SK-N-SH treated with all-trans-retinoic acid at 6 μM for 48 hours (cell line): ENCODE data around the gene TLCD4.

Experiments used
- ARNTL ChIP-seq: fragments of 450-650 bp; formaldehyde crosslinking; IDR thresholded peaks from 2 replicates; pipeline ENCODE4 v1.5.0; 2020; ENCODE audit warnings: low read depth, mild to moderate bottlenecking, moderate library complexity, borderline replicate concordance
- CSDC2 ChIP-seq: fragments of 250-450 bp; sonication (Bioruptor Pico); IDR thresholded peaks from 2 replicates; pipeline ENCODE4 v1.5.0; 2020; ENCODE audit warnings: mild to moderate bottlenecking, moderate library complexity
- GLIS3 ChIP-seq: fragments of 250-450 bp; sonication (Bioruptor Pico); IDR thresholded peaks from 2 replicates; pipeline ENCODE4 v1.5.0; 2020; ENCODE audit warnings: mild to moderate bottlenecking, moderate library complexity
- ISL1 ChIP-seq: fragments of 250-450 bp; sonication (Bioruptor Pico); IDR thresholded peaks from 2 replicates; pipeline ENCODE4 v2.1.2; 2022; ENCODE audit warnings: mild to moderate bottlenecking, moderate library complexity
- OSR1 ChIP-seq: fragments of 250-450 bp; sonication (Bioruptor Pico); IDR thresholded peaks from 2 replicates; pipeline ENCODE4 v1.8.0; 2022; ENCODE audit warnings: moderate library complexity, mild to moderate bottlenecking, inconsistent platforms
- RARB ChIP-seq: fragments of 250-450 bp; sonication (Bioruptor Pico); IDR thresholded peaks from 2 replicates; pipeline ENCODE4 v1.8.0; 2021; ENCODE audit warnings: mild to moderate bottlenecking, moderate library complexity
- ZC3H10 ChIP-seq: fragments of 250-450 bp; sonication (Bioruptor Pico); IDR thresholded peaks from 2 replicates; pipeline ENCODE4 v1.5.1; 2021; ENCODE audit warnings: mild to moderate bottlenecking, moderate library complexity
- ZFP3 ChIP-seq: fragments of 250-450 bp; sonication (Bioruptor Pico); IDR thresholded peaks from 2 replicates; pipeline ENCODE4 v1.5.0; 2020; ENCODE audit warnings: mild to moderate bottlenecking, moderate library complexity
- ZNF8 ChIP-seq: fragments of 450-650 bp; formaldehyde crosslinking; IDR thresholded peaks from 2 replicates; pipeline ENCODE4 v1.5.0; 2020; ENCODE audit warnings: mild to moderate bottlenecking, moderate library complexity
- TF ChIP-seq, protein P1 (sequence below): fragments of 250-450 bp; sonication (Bioruptor Pico); IDR thresholded peaks from 2 replicates; pipeline ENCODE4 v1.5.0; 2020; ENCODE audit warnings: mild to moderate bottlenecking, moderate library complexity
- TF ChIP-seq, protein P2 (sequence below): fragments of 250-450 bp; sonication (Bioruptor Pico); IDR thresholded peaks from 2 replicates; pipeline ENCODE4 v1.8.0; 2020; ENCODE audit warnings: mild to moderate bottlenecking, moderate library complexity, borderline replicate concordance

DNA sequence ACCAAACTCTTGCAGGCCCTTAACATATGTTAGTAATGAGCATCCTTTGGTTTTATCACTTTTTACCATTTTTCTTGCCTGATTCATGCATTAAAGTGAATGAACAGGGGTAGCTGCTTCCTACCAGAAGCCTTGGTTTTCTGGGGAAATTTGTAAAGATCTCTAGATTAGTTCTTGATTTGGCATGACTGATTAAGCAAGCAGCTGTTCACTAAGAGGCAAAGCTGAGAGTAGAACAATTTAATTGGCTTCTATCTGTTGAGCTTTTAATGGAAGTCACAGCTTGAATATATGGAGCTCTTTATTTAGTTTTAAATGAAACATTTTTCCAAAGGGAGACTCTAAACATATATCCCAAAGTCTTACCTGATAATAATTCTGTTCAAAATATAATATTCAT lies 23.6 kb downstream of the TLCD4 start:
- no peak for TF ChIP-seq CSDC2 (CRISPR knock-in tag)
- TF ChIP-seq ARNTL (CRISPR knock-in tag) = no peak
- TF ChIP-seq ZNF8 = no peak
- no peak for TF ChIP-seq ISL1 (CRISPR knock-in tag)
- TF ChIP-seq ZFP3 (CRISPR knock-in tag) = no peak
- no peak for TF ChIP-seq RARB (CRISPR knock-in tag)
- TF ChIP-seq, protein P1, sequence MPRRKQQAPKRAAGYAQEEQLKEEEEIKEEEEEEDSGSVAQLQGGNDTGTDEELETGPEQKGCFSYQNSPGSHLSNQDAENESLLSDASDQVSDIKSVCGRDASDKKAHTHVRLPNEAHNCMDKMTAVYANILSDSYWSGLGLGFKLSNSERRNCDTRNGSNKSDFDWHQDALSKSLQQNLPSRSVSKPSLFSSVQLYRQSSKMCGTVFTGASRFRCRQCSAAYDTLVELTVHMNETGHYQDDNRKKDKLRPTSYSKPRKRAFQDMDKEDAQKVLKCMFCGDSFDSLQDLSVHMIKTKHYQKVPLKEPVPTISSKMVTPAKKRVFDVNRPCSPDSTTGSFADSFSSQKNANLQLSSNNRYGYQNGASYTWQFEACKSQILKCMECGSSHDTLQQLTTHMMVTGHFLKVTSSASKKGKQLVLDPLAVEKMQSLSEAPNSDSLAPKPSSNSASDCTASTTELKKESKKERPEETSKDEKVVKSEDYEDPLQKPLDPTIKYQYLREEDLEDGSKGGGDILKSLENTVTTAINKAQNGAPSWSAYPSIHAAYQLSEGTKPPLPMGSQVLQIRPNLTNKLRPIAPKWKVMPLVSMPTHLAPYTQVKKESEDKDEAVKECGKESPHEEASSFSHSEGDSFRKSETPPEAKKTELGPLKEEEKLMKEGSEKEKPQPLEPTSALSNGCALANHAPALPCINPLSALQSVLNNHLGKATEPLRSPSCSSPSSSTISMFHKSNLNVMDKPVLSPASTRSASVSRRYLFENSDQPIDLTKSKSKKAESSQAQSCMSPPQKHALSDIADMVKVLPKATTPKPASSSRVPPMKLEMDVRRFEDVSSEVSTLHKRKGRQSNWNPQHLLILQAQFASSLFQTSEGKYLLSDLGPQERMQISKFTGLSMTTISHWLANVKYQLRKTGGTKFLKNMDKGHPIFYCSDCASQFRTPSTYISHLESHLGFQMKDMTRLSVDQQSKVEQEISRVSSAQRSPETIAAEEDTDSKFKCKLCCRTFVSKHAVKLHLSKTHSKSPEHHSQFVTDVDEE (CRISPR knock-in tag) = no peak
- TF ChIP-seq, protein P2, sequence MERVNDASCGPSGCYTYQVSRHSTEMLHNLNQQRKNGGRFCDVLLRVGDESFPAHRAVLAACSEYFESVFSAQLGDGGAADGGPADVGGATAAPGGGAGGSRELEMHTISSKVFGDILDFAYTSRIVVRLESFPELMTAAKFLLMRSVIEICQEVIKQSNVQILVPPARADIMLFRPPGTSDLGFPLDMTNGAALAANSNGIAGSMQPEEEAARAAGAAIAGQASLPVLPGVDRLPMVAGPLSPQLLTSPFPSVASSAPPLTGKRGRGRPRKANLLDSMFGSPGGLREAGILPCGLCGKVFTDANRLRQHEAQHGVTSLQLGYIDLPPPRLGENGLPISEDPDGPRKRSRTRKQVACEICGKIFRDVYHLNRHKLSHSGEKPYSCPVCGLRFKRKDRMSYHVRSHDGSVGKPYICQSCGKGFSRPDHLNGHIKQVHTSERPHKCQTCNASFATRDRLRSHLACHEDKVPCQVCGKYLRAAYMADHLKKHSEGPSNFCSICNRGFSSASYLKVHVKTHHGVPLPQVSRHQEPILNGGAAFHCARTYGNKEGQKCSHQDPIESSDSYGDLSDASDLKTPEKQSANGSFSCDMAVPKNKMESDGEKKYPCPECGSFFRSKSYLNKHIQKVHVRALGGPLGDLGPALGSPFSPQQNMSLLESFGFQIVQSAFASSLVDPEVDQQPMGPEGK = no peak
- TF ChIP-seq OSR1 (CRISPR knock-in tag) = no peak
- no peak for TF ChIP-seq GLIS3 (CRISPR knock-in tag)
- TF ChIP-seq ZC3H10 (CRISPR knock-in tag) = no peak
